Central memory CD8-positive, alpha-beta T cell (primary cell): ENCODE data around the gene CHRNA4.

Source experiments
- ATAC-seq: fragments of 150-1000 bp; cut with Tn5 transposase; replicated peaks from 2 replicates; pipeline ENCODE4 v1.10.0; 2022; ENCODE audit warnings: mild to moderate bottlenecking, moderate FRiP score, moderate number of reproducible peaks; ENCODE audit not compliant: poor library complexity, severe bottlenecking; ENCODE audit errors: extremely low read depth
- DNase-seq, 2 donors: peaks; one replicate each; pipeline ENCODE4 v3.0.0; 2021; ENCODE audit warnings: low spot score in 2 of 2
- H3K27ac Mint-ChIP-seq: one replicate; pipeline ENCODE4 v1.8.0; 2022; ENCODE audit warnings: low read depth, mild to moderate bottlenecking, moderate library complexity, mixed read lengths
- H3K27me3 Mint-ChIP-seq: one replicate; pipeline ENCODE4 v1.8.0; 2022; ENCODE audit warnings: mixed read lengths
- H3K36me3 Mint-ChIP-seq: one replicate; pipeline ENCODE4 v1.8.0; 2022; ENCODE audit warnings: mild to moderate bottlenecking, moderate library complexity, mixed read lengths; ENCODE audit not compliant: insufficient read depth
- H3K4me1 Mint-ChIP-seq: one replicate; pipeline ENCODE4 v1.8.0; 2022; ENCODE audit warnings: mixed read lengths
- H3K4me3 Mint-ChIP-seq: one replicate; pipeline ENCODE4 v1.8.0; 2022; ENCODE audit warnings: mild to moderate bottlenecking, moderate library complexity, mixed read lengths
- H3K9me3 Mint-ChIP-seq: one replicate; pipeline ENCODE4 v1.8.0; 2022; ENCODE audit warnings: mixed read lengths

Gene CHRNA4

DNA sequence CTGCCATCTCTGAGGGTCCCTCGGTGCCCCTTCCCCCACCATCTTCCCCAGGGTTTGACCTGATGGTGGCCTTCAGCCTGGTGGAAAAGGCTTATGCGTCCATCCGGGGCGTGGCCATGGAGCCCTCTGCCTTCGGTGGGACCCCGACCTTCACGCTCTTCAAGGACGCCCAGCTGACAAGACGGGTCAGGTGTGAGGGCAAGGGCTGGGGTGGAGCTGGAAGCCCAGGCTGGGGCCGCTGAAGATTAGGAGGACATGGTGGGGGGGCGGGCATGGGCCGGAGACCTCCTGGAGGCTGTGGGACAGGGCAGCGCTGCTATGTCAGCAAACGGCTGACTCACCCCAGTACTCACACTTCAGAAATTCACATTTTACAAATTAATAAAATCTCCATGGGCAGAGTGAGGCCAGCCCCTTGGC lies 44.6 kb downstream of the CHRNA4 start:
- no peak overlapping the region for H3K27ac Mint-ChIP-seq
- no peaks in the 10 kb centered on the region for H3K4me1 Mint-ChIP-seq
- H3K27me3 Mint-ChIP-seq: peaks cover 10% of the 10 kb centered on the region
- DNase-seq (no peak), ATAC-seq (no peak)
- H3K9me3 Mint-ChIP-seq: no peaks in the 10 kb centered on the region
- no peaks in the 10 kb centered on the region for H3K36me3 Mint-ChIP-seq
- no peak overlapping the region for H3K4me3 Mint-ChIP-seq

DNA sequence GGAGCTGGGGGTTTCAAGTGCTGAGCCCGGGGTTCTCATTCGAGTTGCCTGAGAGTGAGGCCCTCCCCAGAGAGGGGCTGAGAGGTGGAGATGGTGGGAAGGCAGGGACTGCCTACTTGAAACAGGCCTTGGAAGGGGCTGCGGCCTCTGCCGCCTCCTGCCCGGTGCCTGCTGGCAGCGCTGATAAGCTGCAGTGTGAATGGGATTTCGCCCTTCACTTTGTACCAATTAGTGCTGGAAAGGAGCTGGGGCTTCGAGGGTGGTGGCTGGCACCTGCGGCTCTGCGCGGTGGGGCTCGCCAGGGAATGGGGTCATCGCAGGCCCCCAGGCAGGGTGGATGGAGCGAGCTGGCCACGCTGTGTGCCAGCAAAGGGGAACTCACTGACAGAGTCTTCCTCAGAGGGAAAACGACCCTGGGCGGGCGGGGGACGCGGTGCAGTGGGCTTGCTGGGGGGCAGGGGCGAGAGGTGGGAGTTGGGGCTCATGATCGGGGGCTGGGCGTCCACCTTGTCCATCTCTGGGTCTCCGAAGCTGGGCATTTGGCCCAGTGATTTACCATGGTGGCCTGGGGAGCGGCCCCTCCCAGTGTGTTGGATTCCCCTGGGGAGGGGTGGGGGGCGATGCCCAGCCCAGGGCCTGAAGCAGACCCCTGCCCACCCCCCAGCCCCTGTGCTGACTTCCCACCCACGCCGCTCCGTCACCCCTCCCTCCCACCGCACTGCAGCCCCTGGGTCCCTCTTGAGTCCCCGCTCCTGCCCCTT lies 45.2 kb downstream of the CHRNA4 start:
- Mint-ChIP-seq H3K36me3 (no peaks in the 10 kb centered on the region), H3K4me1 (no peaks in the 10 kb centered on the region), H3K9me3 (no peaks in the 10 kb centered on the region), H3K27me3 (peaks cover 10% of the 10 kb centered on the region), H3K27ac (no peak overlapping the region), H3K4me3 (no peak overlapping the region)
- ATAC-seq (no peak), DNase-seq (no peak)

DNA sequence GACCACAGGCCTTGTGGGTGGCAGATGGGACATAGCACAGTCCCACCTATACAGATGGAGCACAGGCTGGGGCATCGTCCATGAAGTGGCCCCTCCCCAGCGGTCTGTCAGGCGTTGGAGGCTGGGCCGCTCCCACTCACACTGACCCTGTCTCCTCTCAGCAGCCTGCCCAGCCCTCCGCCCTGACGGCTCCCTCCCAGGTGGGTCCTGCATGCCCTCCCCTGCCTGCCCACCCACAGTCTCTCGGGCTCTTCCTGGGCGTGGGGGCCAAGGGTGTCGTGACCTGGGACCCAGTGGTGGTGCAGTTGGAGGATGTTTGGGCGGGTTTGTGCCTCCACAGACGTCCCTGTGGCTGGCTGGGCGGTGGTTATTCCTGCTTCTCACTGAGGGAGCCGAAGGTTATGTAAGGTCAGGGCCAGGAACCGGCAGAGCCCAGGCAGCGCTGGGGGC lies 45.9 kb downstream of the CHRNA4 start:
- no peaks in the 10 kb centered on the region for H3K9me3 Mint-ChIP-seq
- H3K27ac Mint-ChIP-seq: no peak overlapping the region

DNA sequence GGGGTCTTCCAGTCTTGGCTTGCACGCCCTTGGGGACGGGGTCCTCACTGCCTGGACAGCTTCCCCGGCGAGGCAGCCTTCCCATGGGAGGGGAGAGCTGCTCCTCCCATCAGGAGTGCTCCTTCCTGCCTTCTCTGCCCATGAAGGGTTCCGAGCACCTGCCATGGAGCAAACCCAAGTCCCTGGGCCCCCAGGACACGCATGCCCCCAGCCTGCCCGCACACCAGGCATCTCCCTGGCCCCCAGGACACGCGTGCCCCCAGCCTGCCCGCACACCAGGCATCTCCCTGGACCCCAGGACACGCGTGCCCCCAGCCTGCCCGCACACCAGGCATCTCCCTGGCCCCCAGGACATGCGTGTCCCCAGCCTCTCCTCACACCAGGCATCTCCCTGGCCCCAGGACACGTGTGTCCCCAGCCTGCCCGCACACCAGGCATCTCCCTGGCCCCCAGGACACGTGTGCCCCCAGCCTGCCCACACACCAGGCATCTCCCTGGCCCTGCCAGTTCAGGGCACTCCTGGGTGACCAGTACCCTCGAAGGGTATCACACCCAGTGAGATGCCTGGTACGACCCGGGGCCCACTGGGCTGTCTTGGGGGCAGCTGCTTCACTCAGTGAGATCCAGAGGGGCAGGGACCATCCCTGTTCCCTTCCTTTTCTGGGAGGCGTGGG lies 46.4 kb downstream of the CHRNA4 start:
- no peaks in the 10 kb centered on the region for H3K9me3 Mint-ChIP-seq
- H3K4me1 Mint-ChIP-seq: no peaks in the 10 kb centered on the region
- ATAC-seq (no peak), DNase-seq (no peak)
- peaks cover 10% of the 10 kb centered on the region for H3K27me3 Mint-ChIP-seq
- H3K36me3 Mint-ChIP-seq: no peaks in the 10 kb centered on the region
- no peak overlapping the region for H3K27ac Mint-ChIP-seq
- no peak overlapping the region for H3K4me3 Mint-ChIP-seq

More for the DNA sequence above, 45.9 kb downstream of the CHRNA4 start:
- Mint-ChIP-seq H3K27me3 (peaks cover 10% of the 10 kb centered on the region), H3K4me1 (no peaks in the 10 kb centered on the region), H3K36me3 (no peaks in the 10 kb centered on the region), H3K4me3 (no peak overlapping the region)
- ATAC-seq (no peak), DNase-seq (no peak)

DNA sequence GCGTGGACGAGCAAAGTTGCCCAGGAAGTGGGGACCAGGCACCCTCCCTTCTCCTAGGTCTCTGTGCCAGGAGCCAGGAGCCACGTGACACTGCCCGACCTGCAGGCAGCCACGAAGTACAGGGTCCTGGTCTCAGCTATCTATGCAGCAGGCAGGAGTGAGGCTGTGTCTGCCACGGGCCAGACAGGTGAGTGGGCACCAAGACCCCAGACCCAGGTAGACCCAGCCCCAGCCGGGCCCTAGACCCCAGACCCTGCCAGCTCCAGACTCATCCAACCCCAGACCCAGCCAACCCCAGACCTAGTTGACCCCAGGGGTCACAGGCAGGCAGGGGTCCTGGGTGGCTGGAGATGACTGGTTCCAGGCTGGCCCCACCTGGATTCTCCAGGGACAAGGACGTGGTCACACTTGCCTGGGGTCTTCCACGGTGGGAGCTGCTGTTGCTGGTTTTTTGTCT lies 47.1 kb downstream of the CHRNA4 start:
- peaks cover 10% of the 10 kb centered on the region for H3K27me3 Mint-ChIP-seq
- peaks cover 2% of the 10 kb centered on the region for H3K36me3 Mint-ChIP-seq
- H3K9me3 Mint-ChIP-seq: no peaks in the 10 kb centered on the region

DNA sequence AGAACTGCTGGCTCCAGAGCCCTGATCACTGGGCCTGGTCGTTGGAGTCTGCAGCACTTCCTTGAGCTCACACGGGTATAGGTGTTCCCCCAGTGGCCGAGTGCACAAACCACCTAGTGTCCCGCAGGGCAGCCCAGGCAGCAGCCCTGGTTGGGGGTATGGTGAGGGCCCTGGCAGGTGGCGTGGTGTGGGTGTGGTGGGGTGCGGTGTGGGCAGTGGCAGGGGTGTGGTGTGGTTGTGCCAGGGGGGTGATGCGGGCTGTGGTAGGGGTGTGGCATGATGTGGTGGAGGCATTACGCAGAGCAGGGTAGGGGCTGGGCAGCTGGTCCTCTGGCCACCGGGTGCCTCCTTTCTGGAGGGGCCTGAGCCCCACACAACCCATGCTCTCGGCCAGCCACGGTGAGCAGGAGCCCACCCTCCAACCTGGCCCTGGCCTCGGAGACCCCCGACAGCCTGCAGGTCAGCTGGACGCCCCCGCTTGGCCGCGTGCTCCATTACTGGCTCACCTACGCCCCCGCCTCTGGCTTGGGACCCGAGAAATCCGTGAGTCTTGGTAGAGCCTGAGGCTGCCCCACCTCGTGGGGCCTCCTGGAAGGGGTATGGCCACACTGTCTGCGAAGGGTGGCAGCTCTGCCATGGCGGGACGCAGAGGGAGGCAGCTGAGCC lies 47.7 kb downstream of the CHRNA4 start:
- ATAC-seq: no peak
- no peaks in the 10 kb centered on the region for H3K9me3 Mint-ChIP-seq
- peaks cover 2% of the 10 kb centered on the region for H3K36me3 Mint-ChIP-seq
- peaks cover 10% of the 10 kb centered on the region for H3K27me3 Mint-ChIP-seq
- H3K4me3 Mint-ChIP-seq: no peak overlapping the region
- no peak overlapping the region for H3K27ac Mint-ChIP-seq
- no peak for DNase-seq
- H3K4me1 Mint-ChIP-seq: no peaks in the 10 kb centered on the region

More for the DNA sequence above, 47.1 kb downstream of the CHRNA4 start:
- ATAC-seq (no peak), DNase-seq (no peak)
- Mint-ChIP-seq H3K4me1 (no peaks in the 10 kb centered on the region), H3K4me3 (no peak overlapping the region), H3K27ac (no peak overlapping the region)

DNA sequence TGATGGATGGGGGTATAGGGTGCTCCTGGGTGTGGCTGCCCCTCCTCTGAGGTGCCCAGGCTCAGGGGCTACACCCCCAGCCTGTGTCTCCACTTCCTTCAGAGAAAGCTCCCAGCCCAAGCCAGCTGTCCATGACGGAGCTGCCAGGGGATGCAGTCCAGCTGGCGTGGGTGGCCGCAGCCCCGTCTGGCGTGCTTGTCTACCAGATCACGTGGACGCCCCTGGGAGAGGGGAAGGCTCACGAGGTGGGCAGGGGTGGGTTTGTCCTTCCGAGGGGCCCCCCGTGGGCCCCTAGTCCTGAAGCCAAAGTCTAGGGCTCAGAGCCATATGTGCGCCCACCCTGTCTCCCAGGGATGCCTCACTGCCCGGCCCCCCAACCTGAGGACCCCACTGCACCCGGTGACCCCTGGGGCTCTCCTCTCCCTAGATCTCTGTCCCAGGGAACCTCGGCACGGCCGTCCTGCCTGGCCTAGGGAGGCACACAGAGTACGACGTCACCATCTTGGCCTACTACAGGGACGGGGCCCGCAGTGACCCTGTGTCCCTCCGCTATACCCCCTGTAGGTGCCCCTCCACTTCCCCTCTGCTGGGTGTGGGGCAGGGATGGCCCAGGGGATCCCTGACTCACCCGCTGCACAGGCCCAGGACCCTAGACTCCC lies 48.3 kb downstream of the CHRNA4 start:
- H3K9me3 Mint-ChIP-seq: no peaks in the 10 kb centered on the region
- H3K27me3 Mint-ChIP-seq: peaks cover 10% of the 10 kb centered on the region
- no peak for ATAC-seq
- H3K4me3 Mint-ChIP-seq: no peak overlapping the region
- DNase-seq: no peak
- H3K36me3 Mint-ChIP-seq: peaks cover 2% of the 10 kb centered on the region
- H3K27ac Mint-ChIP-seq: no peak overlapping the region
- no peaks in the 10 kb centered on the region for H3K4me1 Mint-ChIP-seq

DNA sequence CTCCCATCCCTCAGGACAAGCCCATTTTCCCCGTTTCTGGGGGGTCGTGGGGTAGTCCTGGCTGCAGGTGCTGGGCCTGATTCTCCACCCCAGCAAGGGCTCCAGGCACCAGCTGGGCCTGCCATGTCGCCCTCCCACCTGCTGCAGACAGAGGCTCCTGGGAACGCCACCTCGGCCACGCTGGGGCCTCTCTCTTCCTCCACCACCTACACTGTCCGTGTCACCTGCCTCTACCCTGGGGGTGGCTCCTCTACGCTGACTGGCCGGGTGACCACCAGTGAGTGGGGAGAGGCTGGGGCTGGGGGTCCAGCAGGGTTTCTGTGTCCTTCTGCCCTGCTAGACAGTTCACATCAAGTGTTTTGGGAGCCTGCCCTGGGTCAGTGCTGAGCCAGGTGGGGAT lies 48.9 kb downstream of the CHRNA4 start:
- H3K36me3 Mint-ChIP-seq: peaks cover 2% of the 10 kb centered on the region
- no peaks in the 10 kb centered on the region for H3K9me3 Mint-ChIP-seq
- DNase-seq: no peak
- no peak overlapping the region for H3K27ac Mint-ChIP-seq
- H3K4me1 Mint-ChIP-seq: no peaks in the 10 kb centered on the region
- peaks cover 10% of the 10 kb centered on the region for H3K27me3 Mint-ChIP-seq
- no peak for ATAC-seq
- no peak overlapping the region for H3K4me3 Mint-ChIP-seq

DNA sequence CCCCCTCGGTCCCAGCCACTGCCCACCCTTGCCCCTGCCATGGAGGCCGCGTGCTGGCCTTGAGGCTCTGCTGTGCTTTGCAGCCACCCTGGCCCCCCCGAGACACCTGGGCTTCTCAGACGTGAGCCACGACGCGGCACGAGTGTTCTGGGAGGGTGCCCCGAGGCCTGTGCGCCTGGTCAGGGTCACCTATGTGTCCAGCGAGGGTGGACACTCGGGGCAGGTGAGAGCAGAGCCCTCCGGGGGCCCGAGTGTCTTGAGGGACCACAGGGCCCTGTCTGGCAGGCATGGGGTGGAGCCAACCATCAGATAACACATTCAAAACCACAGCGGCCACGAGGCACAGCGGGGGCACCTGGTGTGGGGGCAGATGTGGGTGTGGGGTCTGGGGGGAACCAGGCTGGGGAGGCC lies 49.3 kb downstream of the CHRNA4 start:
- H3K36me3 Mint-ChIP-seq: peaks cover 2% of the 10 kb centered on the region
- no peak overlapping the region for H3K4me3 Mint-ChIP-seq
- ATAC-seq: no peak
- no peak overlapping the region for H3K27ac Mint-ChIP-seq
- no peaks in the 10 kb centered on the region for H3K9me3 Mint-ChIP-seq
- H3K27me3 Mint-ChIP-seq: peaks cover 10% of the 10 kb centered on the region
- H3K4me1 Mint-ChIP-seq: no peaks in the 10 kb centered on the region
- DNase-seq: no peak

DNA sequence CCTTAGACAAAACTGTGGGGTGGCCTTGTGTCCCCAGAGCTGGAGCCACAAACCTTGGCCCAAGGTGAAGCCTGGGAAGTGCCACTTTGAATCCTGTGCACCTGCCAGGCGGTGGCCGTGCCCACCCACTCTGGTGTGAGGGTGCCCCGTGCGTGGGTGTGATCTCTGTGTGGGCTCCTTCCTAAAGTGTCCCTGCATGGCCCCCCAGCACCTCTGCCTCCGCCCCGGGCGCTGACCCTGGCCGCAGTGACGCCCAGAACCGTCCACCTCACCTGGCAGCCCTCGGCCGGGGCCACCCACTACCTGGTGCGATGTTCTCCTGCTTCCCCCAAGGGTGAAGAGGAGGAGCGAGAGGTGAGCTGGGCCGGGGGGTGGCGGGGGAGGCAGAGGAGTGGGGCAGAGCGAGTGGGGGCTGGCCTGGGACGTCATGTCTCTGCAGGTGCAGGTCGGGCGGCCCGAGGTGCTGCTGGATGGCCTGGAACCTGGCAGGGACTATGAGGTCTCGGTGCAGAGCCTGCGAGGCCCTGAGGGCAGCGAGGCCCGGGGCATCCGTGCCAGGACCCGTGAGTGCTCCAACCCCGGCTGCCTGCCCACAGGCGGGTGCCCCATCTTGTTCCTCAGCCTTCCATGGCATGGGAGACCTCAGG lies 49.8 kb downstream of the CHRNA4 start:
- Mint-ChIP-seq H3K4me3 (no peak overlapping the region), H3K36me3 (peaks cover 2% of the 10 kb centered on the region), H3K27ac (no peak overlapping the region), H3K27me3 (peaks cover 10% of the 10 kb centered on the region), H3K9me3 (no peaks in the 10 kb centered on the region), H3K4me1 (no peaks in the 10 kb centered on the region)
- ATAC-seq (no peak), DNase-seq (no peak)

DNA sequence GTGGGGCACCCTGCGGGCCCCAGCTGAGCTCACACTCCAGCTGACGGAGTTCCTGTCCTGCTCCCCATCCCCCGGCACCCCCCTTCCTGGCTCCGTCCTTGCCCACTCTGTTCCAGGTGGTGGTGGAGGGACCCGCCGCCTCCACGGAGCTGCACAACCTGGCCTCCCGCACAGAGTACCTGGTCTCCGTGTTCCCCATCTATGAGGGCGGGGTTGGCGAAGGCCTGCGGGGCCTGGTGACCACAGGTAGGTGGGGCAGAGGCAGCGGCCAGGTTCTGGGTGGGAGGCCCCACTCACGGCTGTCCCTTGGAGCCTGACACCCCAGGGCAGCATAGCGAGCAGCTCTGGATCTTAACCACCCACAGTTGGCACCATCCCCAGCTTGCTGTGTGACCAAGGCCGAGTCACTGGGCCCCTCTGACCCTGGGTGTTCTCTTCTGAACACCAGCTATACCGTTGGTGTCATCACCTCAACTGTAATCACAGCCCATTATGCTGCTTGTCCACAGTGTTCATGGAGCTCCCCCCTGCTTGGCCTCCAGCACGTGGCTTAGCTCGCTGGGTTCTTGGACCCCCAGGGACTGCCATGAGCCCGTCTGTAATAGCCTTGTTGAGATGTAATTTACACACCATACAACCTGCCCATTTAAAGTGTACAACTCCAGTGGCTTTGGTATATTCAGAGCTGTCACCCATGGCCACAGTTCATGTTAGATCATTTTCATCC lies 50.7 kb downstream of the CHRNA4 start:
- no peaks in the 10 kb centered on the region for H3K9me3 Mint-ChIP-seq
- H3K27ac Mint-ChIP-seq: no peak overlapping the region
- no peak overlapping the region for H3K4me3 Mint-ChIP-seq
- H3K27me3 Mint-ChIP-seq: peaks cover 7% of the 10 kb centered on the region
- DNase-seq (no peak), ATAC-seq (no peak)
- no peaks in the 10 kb centered on the region for H3K4me1 Mint-ChIP-seq
- peaks cover 2% of the 10 kb centered on the region for H3K36me3 Mint-ChIP-seq
